K562 (cell line): ENCODE data around the gene CPT1A. TPM values are rescaled to one million over a fixed set of nuclear protein-coding genes. Genes with fewer than 3 reads are reported as not detected.

Source experiments
- ATAC-seq: fragments of 200-7000 bp; cut with Tn5 transposase; 3 replicates; pipeline ENCODE4 v1.9.1; 2020; ENCODE audit warnings: moderate library complexity
- BruUV-seq: library from RNA; stranded (reverse); fragments of 400-500 nt; replicated peaks from 2 replicates; lab custom pipeline; 2021; lab: Mats Ljungman, UMichigan
- CTCF ChIA-PET: fragments of 300-600 bp; formaldehyde crosslinking; extraction: SDS; loops from one replicate; lab custom pipeline; 2021; ENCODE audit warnings: low intra/inter-chr PET ratio; lab: Yijun Ruan, JAX
- POLR2A ChIA-PET: fragments of 300-600, 350-650 bp; sonication (Branson Sonifier 250); formaldehyde crosslinking; extraction: SDS; loops from one replicate; lab custom pipeline; 2021; ENCODE audit warnings: antibody characterized with exemption, inconsistent platforms; lab: Yijun Ruan, JAX
- DNase-seq, 4 experiments: peaks; one replicate each; pipeline versions ENCODE4 v3.0.0 to v3.0.0-alpha.2; 2011 to 2018; ENCODE audit warnings: low spot score in 3 of 4, mixed read lengths in 3 of 4; ENCODE audit errors: extremely low read depth in 1 of 4
- FAIRE-seq: peaks from 2 replicates; lab custom pipeline; 2011; peaks lifted over from hg19 to GRCh38; lab: Jason Lieb, UNC
- H2AFZ ChIP-seq: 2 replicates; pipeline ENCODE4 v1.6.0; 2011; ENCODE audit warnings: low read depth, low read length, control low read depth, inconsistent platforms
- H3K27ac ChIP-seq: fragments of 200-600 bp; 3 replicates; pipeline ENCODE4 v1.8.0; 2011; ENCODE audit warnings: low read depth, mild to moderate bottlenecking, control low read depth, inconsistent platforms, low read length, moderate library complexity, mixed read lengths; ENCODE audit errors: extremely low read depth
- H3K27me3 ChIP-seq, 2 experiments: fragments of 300-600 bp in 1 of 2; 2 replicates in 1 of 2; 3 replicates in 1 of 2; pipeline versions ENCODE4 v1.6.0 to v1.8.0; 2011; ENCODE audit warnings: inconsistent platforms in 2 of 2, low read length in 2 of 2, mild to moderate bottlenecking in 1 of 2, mixed read lengths in 1 of 2, moderate library complexity in 1 of 2; ENCODE audit not compliant: control insufficient read depth in 2 of 2, insufficient read depth in 2 of 2
- H3K36me3 ChIP-seq: fragments of 300-600 bp; 3 replicates; pipeline ENCODE4 v1.8.0; 2011; ENCODE audit warnings: mild to moderate bottlenecking, low read length, inconsistent platforms; ENCODE audit not compliant: control insufficient read depth, insufficient read depth
- H3K4me1 ChIP-seq, 2 experiments: fragments of 200-600 bp in 1 of 2; replicated peaks in 1 of 2; 2 replicates in 1 of 2; 3 replicates in 1 of 2; pipeline versions ENCODE4 v1.5.1 to v1.8.0; 2011; ENCODE audit warnings: inconsistent platforms in 2 of 2, low read length in 2 of 2, mild to moderate bottlenecking in 1 of 2, mixed read lengths in 1 of 2, moderate library complexity in 1 of 2; ENCODE audit not compliant: control insufficient read depth in 2 of 2, insufficient read depth in 2 of 2
- H3K4me2 ChIP-seq: 2 replicates; pipeline ENCODE4 v1.6.1; 2011; ENCODE audit warnings: low read length, control low read depth, inconsistent platforms, mixed read lengths; ENCODE audit not compliant: insufficient read depth
- H3K4me3 ChIP-seq: fragments of 200-600 bp; sonication (generic), shearing (Covaris generic); 2 replicates; pipeline ENCODE4 v1.5.1; 2016; ENCODE audit warnings: control low read depth, inconsistent platforms
- H3K79me2 ChIP-seq: fragments of 200-600 bp; 3 replicates; pipeline ENCODE4 v1.8.0; 2011; ENCODE audit warnings: low read length, inconsistent platforms; ENCODE audit not compliant: control insufficient read depth, insufficient read depth
- H3K9ac ChIP-seq, 2 experiments: 2 replicates each; pipeline versions ENCODE4 v1.6.0 to v1.6.1; 2011; ENCODE audit warnings: low read depth in 2 of 2, low read length in 2 of 2, control low read depth in 1 of 2, inconsistent platforms in 1 of 2, mild to moderate bottlenecking in 1 of 2, mixed read lengths in 1 of 2; ENCODE audit not compliant: insufficient read depth in 1 of 2
- H3K9me1 ChIP-seq: one replicate; pipeline ENCODE4 v1.6.0; 2011; ENCODE audit warnings: inconsistent platforms, mild to moderate bottlenecking, low read length, moderate library complexity; ENCODE audit not compliant: control insufficient read depth, insufficient read depth
- H3K9me3 ChIP-seq: replicated peaks from 2 replicates; pipeline ENCODE4 v1.5.1; 2011; ENCODE audit warnings: low read depth, low read length, inconsistent platforms; ENCODE audit not compliant: control insufficient read depth, insufficient read depth
- H4K20me1 ChIP-seq: replicated peaks from 2 replicates; pipeline ENCODE4 v1.6.1; 2011; ENCODE audit warnings: low read length, inconsistent platforms, mixed read lengths; ENCODE audit not compliant: control insufficient read depth, insufficient read depth
- CBX2 ChIP-seq: fragments of 200-600 bp; sonication (generic); IDR thresholded peaks from one replicate; pipeline ENCODE4 v1.6.1; 2012; ENCODE audit warnings: mild to moderate bottlenecking, low read length, inconsistent platforms; ENCODE audit not compliant: insufficient read depth, poor library complexity, severe bottlenecking
- E2F3 ChIP-seq: fragments of 250-450 bp; sonication (Bioruptor Pico); IDR thresholded peaks from 2 replicates; pipeline ENCODE4 v1.4.0; 2020; ENCODE audit warnings: mild to moderate bottlenecking
- FOXA3 ChIP-seq, 2 experiments: fragments of 450-650 bp in 1 of 2; sonication (generic) in 1 of 2; formaldehyde crosslinking; IDR thresholded peaks in 1 of 2; conservative IDR thresholded peaks in 1 of 2; 2 replicates each; pipeline versions ENCODE4 v1.4.0 to v1.8.0; 2020 to 2022; ENCODE audit warnings: mild to moderate bottlenecking in 2 of 2, missing genetic modification reagents in 1 of 2
- HES1 ChIP-seq: fragments of 450-650 bp; IDR thresholded peaks from 2 replicates; pipeline ENCODE4 v1.6.1; 2016; ENCODE audit warnings: low read depth, mild to moderate bottlenecking, moderate library complexity
- JUND ChIP-seq, 2 experiments: IDR thresholded peaks; 2 replicates in 1 of 2; 3 replicates in 1 of 2; pipeline ENCODE4 v1.6.1; 2011; ENCODE audit warnings: borderline replicate concordance in 2 of 2, low read depth in 2 of 2, low read length in 2 of 2, improper control_type of control experiment in 1 of 2, missing biosample characterization in 1 of 2, missing genetic modification characterization in 1 of 2, missing genetic modification reagents in 1 of 2
- NR2C2 ChIP-seq, 2 experiments: fragments of 200-800 bp in 1 of 2; sonication (Bioruptor generic) in 1 of 2; sonication (generic) in 1 of 2; formaldehyde crosslinking in 1 of 2; IDR thresholded peaks; 2 replicates each; pipeline versions ENCODE4 v1.6.1 to v1.8.0; 2016 to 2022; ENCODE audit warnings: mild to moderate bottlenecking in 1 of 2, missing compliant biosample characterization in 1 of 2, missing genetic modification characterization in 1 of 2, missing genetic modification reagents in 1 of 2
- TRIM24 ChIP-seq, 2 experiments: fragments of 450-650 bp; IDR thresholded peaks; 2 replicates each; pipeline ENCODE4 v1.6.1; 2016
- ZBTB2 ChIP-seq: fragments of 450-650 bp; IDR thresholded peaks from 2 replicates; pipeline ENCODE4 v1.6.1; 2016; ENCODE audit warnings: antibody characterized with exemption
- ZBTB7A ChIP-seq: IDR thresholded peaks from 2 replicates; pipeline ENCODE4 v1.6.1; 2011; ENCODE audit warnings: low read depth, mild to moderate bottlenecking, low read length, moderate library complexity, borderline replicate concordance; ENCODE audit not compliant: control insufficient read depth
- ZNF512 ChIP-seq: IDR thresholded peaks from 2 replicates; pipeline ENCODE4 v1.6.1; 2016; ENCODE audit warnings: missing genetic modification characterization, missing compliant biosample characterization
- ZNF740 ChIP-seq, 3 experiments: fragments of 200-800 bp in 1 of 3; sonication (Bioruptor generic) in 1 of 3; sonication (generic) in 1 of 3; formaldehyde crosslinking in 1 of 3; IDR thresholded peaks; 2 replicates each; pipeline versions ENCODE4 v1.6.1 to v1.8.0; 2016 to 2022; ENCODE audit warnings: mild to moderate bottlenecking in 2 of 3, missing compliant biosample characterization in 2 of 3, missing genetic modification characterization in 2 of 3, missing genetic modification reagents in 1 of 3
- WGBS: fragments of 100-300 bp; shearing (Covaris generic); methylation state at CpG from one replicate; pipeline ENCODE4 v1.1.6; 2016; ENCODE audit warnings: low coverage, mixed read lengths; ENCODE audit not compliant: insufficient coverage; ENCODE audit errors: missing lambda C conversion rate; 5-methylcytosine and 5-hydroxymethylcytosine counted together
- in situ Hi-C: fragments of 300-500 bp; cut with MboI; formaldehyde crosslinking; loops from 4 replicates; pipeline ENCODE4 v1.15.0; 2018; ENCODE audit warnings: inconsistent platforms, mixed read lengths
- intact Hi-C: fragments of 100-400 bp; cut with micrococcal nuclease; formaldehyde crosslinking; loops from 2 replicates; pipeline ENCODE4 v1.14.2; 2022
- polyA plus RNA-seq, 8 experiments: library from polyadenylated mRNA; depleted of rRNA in 4 of 8; stranded (reverse) in 5 of 8; unstranded in 3 of 8; fragments of >200 nt; fragmentation: Nextera tagmentation in 2 of 8; fragmentation: Illumina TruSeq in 1 of 8; extraction: Ambion mirVana in 2 of 8; extraction: Trizol in 1 of 8; gene quantifications; 2 replicates each; pipeline versions ENCODE4 v1.2.1 to v1.2.3, GENCODE V29; 2011 to 2014; ENCODE audit warnings: inconsistent platforms in 1 of 8, missing spikeins in 1 of 8
- total RNA-seq, 7 experiments: library from RNA; depleted of rRNA in 6 of 7; stranded (reverse); fragments of >200 nt in 6 of 7; fragmentation: Illumina TruSeq in 2 of 7; extraction: Trizol in 2 of 7; gene quantifications; 2 replicates each; pipeline versions ENCODE4 v1.2.1 to v1.2.3, GENCODE V29; 2011 to 2021; ENCODE audit warnings: low replicate concordance in 1 of 7
- TF ChIP-seq, protein P1 (sequence below): fragments of 450-650 bp; IDR thresholded peaks from 2 replicates; pipeline ENCODE4 v1.6.1; 2017; ENCODE audit warnings: mild to moderate bottlenecking, moderate library complexity

Gene CPT1A
- total and polyA plus RNA-seq, 9 of the 15 experiments (the other 6 are each of a cell fraction or from before 2014, with no cell fraction given) = 2.6 to 29.1 (median 12.3) TPM

- ATAC-seq (no peak), DNase-seq (peak in 1 of 4 experiments; percentile 5), FAIRE-seq (no peak)
- POLR2A ChIA-PET = no interaction called here
- no peak overlapping the region for H3K9ac ChIP-seq
- no peak overlapping the region for H2AFZ ChIP-seq
- peaks cover 3% of the 10 kb centered on the region for H3K9me1 ChIP-seq
- no peaks in the 10 kb centered on the region for H4K20me1 ChIP-seq
- intact Hi-C loops = no loop called here
- CTCF ChIA-PET = no interaction called here
- WGBS = 71% methylated on average over 1 of the region's 4 CpGs
- no peak overlapping the region for H3K4me3 ChIP-seq
- BruUV-seq = no TSS peak
- H3K4me1 ChIP-seq = no peaks in the 10 kb centered on the region; a peak in 2 of 5 replicates
- no peaks in the 10 kb centered on the region for H3K9me3 ChIP-seq
- peaks cover 3% of the 10 kb centered on the region; the same call in 1 of the 3 replicates for H3K36me3 ChIP-seq
- H3K4me2 ChIP-seq = no peak overlapping the region
- H3K79me2 ChIP-seq = no peaks in the 10 kb centered on the region
- H3K27me3 ChIP-seq = no peaks in the 10 kb centered on the region
- in situ Hi-C loops = no loop called here
- H3K27ac ChIP-seq = no peak overlapping the region
- no peak for TF ChIP-seq E2F3 (CRISPR knock-in tag)
- no peak for TF ChIP-seq HES1
- TF ChIP-seq JUND (IDR thresholded peaks at IDR 0.05; ENCODE audit: borderline replicate concordance, low read depth, low read length) = no peak
- no peak for TF ChIP-seq JUND (tag; IDR thresholded peaks at IDR 0.05; ENCODE audit: borderline replicate concordance, low read depth, low read length)
- no peak for TF ChIP-seq CBX2
- TF ChIP-seq ZNF512 (tag) = no peak
- TF ChIP-seq ZBTB7A = peak; percentile 40; the same call in 1 of the 2 replicates
- peak; percentile 59; the same call in 1 of the 2 replicates for TF ChIP-seq ZNF740 (CRISPR knock-in tag; IDR thresholded peaks at IDR 0.05)
- TF ChIP-seq ZNF740 (tag; IDR thresholded peaks at IDR 0.05) = no peak
- TF ChIP-seq, protein P1, sequence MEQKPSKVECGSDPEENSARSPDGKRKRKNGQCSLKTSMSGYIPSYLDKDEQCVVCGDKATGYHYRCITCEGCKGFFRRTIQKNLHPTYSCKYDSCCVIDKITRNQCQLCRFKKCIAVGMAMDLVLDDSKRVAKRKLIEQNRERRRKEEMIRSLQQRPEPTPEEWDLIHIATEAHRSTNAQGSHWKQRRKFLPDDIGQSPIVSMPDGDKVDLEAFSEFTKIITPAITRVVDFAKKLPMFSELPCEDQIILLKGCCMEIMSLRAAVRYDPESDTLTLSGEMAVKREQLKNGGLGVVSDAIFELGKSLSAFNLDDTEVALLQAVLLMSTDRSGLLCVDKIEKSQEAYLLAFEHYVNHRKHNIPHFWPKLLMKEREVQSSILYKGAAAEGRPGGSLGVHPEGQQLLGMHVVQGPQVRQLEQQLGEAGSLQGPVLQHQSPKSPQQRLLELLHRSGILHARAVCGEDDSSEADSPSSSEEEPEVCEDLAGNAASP = peak; percentile 44; the same call in 1 of the 2 replicates
- TF ChIP-seq TRIM24 (IDR thresholded peaks at IDR 0.05) = peak in 1 of 2 experiments; percentile 44; a peak in 2 of 4 replicates
- TF ChIP-seq FOXA3 (CRISPR knock-in tag; conservative IDR thresholded peaks at IDR 0.05 in 1 of 2, IDR thresholded peaks at IDR 0.05 in 1 of 2) = no peak
- peak; percentile 69; the same call in 1 of the 2 replicates for TF ChIP-seq NR2C2 (CRISPR knock-in tag; IDR thresholded peaks at IDR 0.05)
- peak; percentile 72 for TF ChIP-seq NR2C2 (tag; IDR thresholded peaks at IDR 0.05)
- TF ChIP-seq ZBTB2 = no peak
Observed at GRCh38 chr11:68817554-68817953, 24.2 kb downstream of the CPT1A start.
